GM21723 (cell line): ENCODE results near the gene FREM1.

Experiments
- ATAC-seq: cut with Tn5 transposase; IDR thresholded peaks from one replicate; pipeline ENCODE4 v1.9.1; 2021; ENCODE audit warnings: mild to moderate bottlenecking, moderate library complexity; ENCODE audit not compliant: unreplicated experiment

Gene FREM1

DNA sequence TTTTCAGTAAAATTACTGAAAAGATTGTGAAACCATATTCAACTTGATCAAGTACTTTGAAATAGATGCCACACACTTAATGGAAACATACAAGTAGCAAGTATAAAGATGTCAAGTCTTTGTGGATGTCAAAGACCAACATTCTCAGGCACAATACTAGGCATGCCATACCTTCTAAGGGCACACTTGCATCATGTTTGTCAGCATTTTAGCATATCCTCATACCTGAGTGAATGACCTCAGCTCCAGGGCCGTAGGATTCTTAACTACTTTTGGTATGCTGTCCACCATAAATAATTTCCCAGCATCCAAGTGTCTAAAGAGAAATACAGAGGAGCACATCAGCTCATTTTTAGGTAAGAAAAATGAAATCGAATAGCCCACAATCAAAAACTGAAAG is 86.4 kb downstream of the FREM1 start:
- ATAC-seq = no peak

DNA sequence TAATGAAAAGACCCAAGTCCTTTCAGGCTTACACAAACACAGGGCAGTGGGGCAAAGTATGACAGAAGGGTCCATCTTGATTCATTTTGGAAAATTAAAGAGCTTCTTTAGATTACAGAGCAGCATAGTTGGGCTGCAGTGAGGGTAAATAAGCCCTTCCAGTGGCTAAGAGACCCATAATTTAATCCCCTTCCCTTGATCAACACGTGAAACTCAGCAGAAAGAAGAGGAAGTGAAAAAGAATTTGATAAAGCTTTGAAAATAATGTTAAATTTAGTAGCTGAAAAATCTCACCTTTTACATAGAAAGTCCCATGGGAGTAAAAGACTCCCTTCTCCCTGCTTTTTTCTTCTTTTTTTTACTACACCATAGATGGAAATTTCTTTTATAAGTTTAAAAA is 87.6 kb downstream of the FREM1 start:
- no peak for ATAC-seq

DNA sequence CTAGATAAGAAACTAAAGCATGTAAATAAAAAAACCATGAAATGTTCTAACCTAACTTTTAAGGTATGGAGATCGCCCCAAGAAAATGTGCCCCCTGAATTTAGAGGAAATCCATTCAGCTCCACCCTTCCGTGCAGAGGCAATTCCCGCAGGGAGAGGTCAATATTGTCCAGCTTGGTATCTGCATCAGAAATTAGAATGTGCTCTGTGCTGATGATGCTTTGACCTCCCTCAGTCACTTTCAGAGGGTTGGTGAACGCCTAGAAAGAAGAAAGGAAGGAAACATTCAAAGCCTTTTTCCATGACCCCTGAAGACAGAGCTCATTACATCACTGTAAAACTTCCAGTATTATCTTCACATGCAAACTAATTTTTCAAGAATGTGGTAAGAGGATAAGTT is 91.0 kb downstream of the FREM1 start:
- ATAC-seq = no peak

DNA sequence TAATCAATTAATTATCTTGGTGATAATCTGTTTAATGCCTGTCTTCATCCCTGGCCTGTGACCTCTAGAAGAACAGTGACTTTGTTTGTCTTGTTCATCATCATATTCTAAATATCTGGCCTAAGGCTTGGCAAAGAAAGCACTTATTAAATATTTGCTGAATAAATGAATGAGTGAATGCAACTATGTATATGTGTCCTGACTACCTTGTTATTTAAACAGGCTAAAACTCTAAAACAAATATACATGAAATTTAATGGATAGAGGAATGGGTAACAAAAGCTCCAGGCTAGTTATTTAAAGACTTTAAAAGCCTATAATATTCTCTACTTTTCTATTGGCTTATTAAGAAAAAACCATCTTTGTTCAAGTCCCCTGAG is 96.0 kb downstream of the FREM1 start:
- ATAC-seq = no peak

DNA sequence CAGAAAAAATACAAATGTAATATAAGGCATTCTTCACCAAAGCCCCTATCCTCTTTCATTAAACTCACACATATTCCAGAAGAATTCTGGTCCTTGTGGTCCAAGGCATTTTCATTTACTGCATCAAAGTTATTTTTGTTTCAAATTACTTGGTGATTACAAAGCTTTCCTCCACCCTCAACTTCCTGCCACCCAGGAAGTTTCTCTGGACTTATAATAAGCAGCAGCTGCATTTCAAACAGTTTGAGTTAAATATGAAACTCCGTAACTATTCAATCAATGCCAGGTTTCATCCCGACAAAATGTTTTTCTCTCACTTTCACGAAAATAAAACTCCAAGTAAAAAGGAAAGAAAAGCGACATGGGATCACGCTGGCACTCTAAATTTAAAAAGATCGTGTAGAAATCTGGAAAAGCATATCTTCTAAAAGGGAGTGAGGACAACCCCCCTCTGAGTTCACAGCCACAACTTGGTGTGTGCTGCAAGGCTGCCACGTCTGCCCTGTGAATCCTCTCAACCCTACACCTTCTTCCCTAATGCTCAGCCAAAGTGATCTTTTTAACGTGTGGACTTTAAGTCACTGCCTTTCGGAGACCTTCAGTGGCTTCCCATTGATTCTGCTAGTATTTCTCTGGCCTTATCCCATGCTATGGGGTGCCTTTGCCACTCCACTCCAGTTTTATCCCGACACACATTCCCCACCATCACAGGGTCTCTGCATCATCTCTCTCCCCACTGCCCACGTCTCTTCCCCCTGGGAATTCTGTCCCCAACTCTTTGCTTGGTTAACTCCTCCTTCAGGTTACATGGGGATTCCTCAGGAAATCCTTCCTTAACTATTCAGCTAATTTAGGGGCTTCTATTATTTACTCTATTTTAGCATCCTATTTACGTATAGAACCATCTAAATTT is 96.6 kb downstream of the FREM1 start:
- ATAC-seq = no peak

DNA sequence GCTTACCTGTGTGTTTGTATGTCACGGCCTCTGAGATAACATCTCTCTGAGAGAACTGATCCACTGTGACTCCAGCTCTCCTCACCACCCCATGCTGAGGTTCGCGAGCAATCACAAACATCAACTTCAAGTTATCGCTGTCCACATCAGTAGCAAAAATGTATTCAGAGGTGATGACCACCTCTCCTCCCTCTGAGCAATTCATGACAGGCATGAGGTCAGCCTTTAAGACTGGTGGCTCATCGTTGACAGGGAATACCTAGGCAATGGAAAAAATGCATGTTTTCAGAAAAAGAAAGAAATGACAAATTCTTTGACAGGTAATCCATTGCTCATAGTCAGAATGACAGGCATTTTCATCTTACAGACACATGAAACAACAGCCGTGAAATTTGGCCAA is 97.4 kb downstream of the FREM1 start:
- no peak for ATAC-seq

DNA sequence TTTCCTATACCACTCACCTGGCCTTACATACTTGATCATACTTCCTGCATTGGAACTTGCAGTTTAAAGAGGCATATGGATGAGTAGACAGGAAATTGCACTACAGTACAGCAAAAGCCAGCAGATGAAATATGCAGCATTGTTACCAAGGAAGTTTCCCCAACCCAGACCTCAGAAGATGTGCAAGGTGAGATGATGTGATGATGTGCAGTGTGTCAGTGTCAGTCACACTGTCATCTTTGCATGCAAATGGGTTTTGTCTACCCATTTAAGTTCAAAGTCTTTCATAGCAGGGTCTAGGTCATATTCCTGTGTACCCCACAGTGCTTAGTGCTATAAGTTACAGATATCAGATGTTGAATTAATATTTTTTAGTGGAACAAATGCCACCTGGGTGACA is 98.4 kb downstream of the FREM1 start:
- no peak for ATAC-seq

DNA sequence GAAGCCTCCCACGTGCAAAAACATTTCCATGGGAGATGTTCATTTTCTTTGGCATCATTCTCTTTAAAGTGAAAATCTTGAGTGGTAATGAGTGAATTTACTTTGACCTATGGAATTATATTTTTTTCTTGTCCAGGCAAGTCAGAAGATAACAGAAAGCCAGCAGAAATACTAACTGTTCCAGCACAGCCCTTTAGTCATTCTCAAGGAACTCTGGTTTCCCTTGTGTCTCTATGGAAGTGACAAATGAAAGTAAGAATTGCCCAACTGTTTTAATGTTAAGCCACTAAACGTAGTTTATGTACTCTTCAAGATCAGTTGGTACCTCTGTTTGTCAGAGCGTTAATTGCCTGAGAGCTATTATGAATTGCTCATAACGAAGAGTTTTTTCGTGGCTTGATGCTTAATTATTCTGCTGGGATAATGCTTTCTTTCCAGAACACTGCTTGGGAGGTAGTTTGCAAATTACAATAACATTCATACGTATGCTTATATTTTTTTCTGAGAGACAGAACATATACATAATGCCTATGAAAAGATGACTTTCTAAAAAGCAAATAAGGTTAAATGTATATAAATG is 103.2 kb downstream of the FREM1 start:
- no peak for ATAC-seq

DNA sequence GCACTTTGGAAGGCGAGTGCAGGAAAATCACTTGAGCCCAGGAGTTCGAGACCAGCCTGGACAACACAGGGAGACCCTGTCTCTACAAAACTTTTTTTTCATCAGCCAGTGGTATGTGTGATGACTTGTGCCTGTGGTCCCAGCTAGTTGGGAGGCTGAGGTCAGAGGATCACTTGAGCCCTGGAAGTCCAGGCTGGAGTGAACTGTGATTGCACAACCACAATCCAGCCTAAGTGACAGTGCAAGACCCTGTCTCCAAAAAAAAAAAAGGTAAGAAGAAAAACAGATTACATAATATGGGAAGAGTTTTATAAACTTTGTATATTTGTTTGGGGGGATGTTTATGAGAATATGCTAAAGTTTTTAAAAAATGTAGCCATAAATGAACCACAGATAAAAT is 111.2 kb downstream of the FREM1 start:
- ATAC-seq = no peak

DNA sequence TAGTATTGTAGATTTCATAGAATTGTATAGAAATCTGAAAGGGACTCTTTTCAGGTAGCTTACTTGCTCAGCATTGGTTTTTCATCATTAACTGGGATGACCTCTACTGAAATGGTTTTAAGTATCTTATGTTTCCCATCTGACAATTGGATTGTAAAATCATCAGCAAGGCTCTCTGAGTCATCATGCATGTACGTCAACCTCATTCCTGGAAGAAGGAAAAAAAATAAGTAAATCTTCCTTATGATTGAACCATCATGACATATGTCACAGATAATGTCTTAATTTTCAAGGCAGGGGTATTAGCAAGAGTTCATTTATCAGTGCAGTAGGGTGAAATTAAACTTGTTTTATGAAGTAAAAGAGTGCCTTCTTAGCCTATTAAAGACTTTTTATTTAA is 112.8 kb downstream of the FREM1 start:
- ATAC-seq = no peak

DNA sequence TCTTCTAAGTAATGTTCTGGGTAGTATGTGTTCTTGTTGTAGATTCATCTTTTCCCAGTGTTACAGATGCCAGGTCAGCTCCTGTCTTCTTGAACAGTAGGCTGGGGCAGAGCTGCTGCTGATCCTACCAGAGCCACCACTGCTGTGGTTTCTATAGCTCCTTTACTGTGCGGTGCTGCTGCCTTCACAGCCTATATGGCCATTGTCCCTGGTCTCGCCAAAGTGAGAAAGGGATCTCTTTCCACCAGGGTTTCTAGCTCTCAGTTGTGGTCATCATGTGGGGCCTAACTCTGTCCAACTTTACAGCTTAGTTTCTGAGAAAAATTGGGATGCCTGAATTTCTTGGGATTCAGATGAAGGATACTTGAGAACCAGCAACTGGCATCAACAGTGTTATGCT is 116.8 kb downstream of the FREM1 start:
- no peak for ATAC-seq

DNA sequence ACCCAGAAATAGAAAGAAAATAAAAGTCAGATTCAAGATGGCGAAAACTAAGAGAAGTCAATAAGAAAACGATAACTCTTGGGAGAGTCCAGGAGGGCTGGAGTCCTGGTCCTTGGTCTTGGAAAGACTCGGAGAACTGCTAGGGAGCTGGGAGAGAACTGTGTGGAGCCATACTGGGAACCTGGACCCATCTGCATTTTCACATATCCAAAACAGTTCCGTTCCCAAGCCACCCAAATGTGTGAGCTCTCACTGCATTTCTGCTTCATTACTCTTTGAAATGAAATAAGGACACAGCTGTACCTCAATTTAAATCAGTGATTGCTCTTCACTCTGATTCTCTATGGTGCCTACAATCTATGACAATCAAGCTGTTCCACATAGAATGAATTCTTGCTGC is 119.6 kb downstream of the FREM1 start:
- no peak for ATAC-seq

DNA sequence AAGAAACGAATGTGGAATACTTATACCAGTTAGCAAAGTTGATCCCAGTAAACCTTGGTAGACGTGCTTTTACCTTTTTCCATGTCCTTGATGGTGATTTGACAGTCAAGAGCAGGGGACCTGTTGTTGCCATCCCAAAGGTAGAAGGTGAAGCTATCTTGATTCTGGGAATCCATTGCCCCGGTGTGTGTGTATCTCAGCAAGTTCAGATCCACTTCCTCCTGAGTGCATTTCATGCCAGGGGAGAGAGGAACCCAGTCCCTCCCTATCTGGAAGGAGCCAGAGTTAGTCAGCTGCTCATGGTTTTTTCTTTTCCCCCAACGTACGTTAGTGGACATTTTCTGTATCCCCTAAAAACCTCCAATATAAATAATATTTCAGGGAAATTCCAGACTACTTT is 121.4 kb downstream of the FREM1 start:
- no peak for ATAC-seq

DNA sequence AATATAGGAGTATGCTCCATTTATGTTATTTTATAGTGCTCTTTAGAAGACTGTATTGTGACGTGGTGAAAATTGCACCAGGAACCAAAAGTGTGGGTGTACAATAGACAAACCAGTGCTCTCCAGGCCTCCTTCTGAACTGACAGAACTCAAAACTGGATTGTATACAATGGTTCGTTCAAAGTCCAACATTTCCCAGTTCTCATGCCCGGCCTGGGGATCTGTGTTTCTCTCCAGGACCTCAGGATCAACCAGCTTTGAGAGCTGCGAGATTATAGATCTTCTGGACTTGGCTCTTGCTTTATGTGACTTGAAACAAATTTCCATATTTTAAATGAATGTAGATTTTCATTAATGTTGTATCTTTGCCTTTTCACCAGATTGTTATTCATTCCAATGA is 126.9 kb downstream of the FREM1 start:
- no peak for ATAC-seq

DNA sequence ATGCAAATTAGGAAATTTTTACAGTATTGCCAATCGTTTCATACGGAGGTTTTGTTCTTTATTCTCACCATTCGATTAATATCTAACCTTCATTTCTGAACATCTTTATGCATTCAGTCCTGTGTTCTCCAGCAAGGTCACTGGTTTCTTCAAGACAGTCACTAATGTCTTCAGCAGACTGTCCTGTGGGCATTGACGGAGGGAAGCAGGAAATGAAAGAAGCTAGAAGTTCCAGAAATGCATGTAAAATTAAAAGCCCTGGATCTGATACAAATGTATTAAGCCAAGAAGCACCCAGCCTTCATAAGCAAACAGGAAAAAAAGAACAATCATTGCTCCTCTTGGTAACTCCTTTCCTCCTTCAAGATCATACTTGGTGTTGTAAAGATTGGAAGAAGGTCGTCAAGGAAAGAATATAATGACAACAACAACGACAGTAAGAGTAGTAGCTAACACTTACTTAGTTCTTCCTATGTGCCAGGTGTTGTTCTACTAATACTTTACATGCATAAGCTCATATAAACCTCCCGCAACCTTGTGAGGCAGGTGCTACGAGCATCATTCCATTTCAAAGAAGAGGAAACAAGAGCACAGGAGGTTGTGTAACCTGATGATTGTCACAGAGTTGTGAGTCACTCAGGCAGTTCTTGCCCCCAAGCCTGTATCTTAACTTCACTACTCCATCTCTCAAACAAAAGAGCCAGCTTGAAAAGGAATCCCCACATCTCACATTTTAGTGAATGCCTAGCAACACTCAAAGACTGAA is 127.8 kb downstream of the FREM1 start:
- ATAC-seq = no peak

DNA sequence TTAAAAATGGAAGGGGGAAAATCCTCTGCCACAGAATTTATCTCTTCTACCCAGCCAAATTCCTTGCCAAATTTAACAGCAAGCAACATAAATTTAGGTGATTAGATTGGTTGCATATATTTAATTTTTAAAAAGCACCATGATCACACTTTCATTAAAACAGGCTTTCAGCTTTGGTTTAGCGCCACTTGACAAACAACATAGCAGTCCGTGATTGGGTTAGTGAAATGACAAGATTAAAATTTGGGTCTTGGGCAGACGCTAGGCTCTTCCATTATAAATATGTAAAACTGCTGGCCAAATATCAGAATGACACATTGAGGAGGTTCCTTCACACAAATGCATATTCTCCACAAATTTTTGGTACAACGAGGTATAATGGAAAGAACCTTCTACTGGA is 129.5 kb downstream of the FREM1 start:
- ATAC-seq = no peak

DNA sequence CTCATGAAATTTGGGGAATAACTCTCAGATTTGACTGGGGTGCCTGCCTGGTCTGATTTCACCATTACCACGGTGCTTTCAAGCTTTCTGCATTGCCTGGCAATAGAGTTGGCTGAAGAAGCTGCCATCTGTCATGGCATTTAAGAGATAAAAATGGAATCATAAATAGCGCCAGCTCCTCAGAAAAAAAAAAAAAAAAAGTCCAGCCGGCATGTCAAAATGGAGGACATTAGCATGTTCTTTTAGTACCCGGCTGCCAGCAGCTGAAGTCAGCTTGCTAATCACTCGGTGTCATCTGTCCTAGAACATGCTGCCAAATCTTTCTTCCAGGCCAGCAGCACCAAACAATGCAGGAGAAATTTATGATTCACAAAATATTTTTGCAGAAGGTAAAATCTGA is 130.0 kb downstream of the FREM1 start:
- no peak for ATAC-seq

DNA sequence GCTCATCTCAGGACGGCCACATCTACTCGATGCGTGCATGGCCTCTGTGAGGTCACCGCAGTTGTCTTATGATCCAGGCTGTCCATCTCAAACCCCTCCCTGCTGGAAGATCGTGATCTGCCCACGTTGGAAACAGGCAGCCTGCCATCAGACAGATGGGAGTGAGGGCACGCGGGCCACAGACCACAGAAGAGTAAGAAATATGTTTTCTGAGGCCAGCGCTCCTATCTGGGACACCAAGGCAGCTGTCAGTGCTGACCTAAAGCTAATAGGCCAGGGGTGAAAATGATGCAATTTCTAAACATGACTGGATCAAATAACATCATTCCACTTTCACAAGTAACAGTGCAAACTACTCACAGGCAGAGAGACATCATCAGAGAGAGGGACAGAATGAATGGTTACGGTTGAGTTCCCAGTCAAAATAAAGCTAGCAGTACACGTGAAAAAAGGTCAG is 130.6 kb downstream of the FREM1 start:
- ATAC-seq = no peak

DNA sequence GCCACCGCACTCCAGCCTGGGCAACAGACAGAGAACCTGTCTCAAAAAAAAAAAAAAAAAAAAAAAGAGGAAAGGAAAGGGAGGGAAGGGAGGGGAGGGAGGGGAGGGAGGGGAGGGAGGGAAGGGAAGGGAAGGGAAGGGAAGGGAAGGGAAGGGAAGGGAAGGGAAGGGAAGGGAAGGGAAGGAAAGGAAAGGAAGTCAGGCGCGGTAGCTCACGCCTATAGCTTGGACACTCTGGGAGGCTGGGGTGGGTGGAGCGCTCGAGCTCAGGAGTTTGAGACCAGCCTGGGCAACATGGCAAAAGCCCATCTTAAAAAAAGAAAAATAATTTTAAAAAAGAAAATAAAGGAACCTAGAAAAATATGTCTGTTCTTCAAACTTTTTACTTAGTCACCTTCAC is 131.7 kb downstream of the FREM1 start:
- no peak for ATAC-seq

DNA sequence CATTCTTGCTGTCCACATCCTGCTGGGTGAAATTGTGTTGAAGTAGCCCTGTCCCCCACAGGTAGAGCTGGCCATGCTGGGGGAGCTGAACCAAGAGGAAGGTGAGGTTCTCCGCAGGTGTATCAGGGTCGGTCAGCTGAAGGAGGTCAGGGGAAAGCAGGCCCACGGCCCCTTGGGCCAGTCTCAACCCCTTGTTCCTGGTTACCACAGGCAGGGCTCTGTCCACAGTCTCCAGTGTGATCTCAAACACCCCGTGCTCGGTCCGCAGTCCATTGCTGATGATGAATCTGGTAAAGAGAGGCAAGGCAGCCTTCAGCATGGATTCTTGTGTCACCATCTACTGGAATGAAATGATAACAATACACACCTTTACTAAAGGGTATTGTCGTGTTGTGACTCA is 134.3 kb downstream of the FREM1 start:
- ATAC-seq = no peak

DNA sequence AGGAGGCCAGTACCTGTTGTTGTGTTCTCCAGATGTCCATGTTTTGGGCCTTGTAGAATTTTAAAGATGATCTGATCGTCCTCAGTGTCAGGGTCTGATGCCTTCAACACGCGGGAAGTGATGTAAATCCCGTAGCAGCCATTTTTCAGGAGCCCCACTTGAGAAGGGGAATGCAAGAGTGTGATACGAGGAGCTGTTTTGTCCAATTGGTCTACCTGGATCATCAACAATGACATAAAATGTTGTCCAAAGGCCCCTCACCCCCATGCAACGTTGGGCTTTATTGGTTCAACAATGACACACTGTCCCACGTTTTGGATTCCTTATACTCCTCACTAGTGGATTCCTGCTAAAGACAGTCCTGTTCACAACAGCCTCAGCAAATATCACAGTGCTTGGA is 139.6 kb downstream of the FREM1 start:
- no peak for ATAC-seq

DNA sequence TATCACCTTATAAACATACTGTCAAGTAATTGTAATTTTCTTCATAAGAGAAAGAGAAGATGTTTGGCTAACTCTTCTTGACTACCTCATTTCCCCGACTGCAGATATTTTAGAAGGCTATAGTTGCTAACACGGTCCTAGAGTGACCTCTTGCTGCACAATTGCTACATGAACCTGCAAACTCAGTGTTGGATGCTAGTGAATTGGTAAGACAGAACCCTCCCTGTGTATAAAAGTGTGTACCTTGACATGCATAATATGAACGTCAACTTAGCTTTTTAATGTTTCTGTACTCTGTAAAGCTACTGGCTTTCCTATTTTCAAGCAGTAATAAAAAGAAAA is 141.0 kb downstream of the FREM1 start:
- ATAC-seq = peak; percentile 61
